Lung (tissue), 12 donors: ENCODE measurements around the gene HSPB7. TPM values are rescaled to one million over a fixed set of nuclear protein-coding genes. Genes with fewer than 3 reads are reported as not detected.

Experiments used
- ATAC-seq: fragments of 200-7000 bp; cut with Tn5 transposase; one replicate; pipeline ENCODE4 v1.9.1; 2020; ENCODE audit warnings: moderate number of reproducible peaks; ENCODE audit not compliant: insufficient read depth, low FRiP score
- DNase-seq, 3 donors: peaks; one replicate each; pipeline ENCODE4 v3.0.0-alpha.2; 2013 to 2017
- H3K27ac ChIP-seq, 2 donors: one replicate each; pipeline ENCODE4 v1.5.1; 2013; ENCODE audit warnings: mild to moderate bottlenecking in 2 of 2, moderate library complexity in 2 of 2, control low read depth in 1 of 2, inconsistent platforms in 1 of 2, low read depth in 1 of 2, low read length in 1 of 2
- H3K27me3 ChIP-seq, 3 donors: one replicate each; pipeline ENCODE4 v1.5.1; 2013; ENCODE audit warnings: low read length in 2 of 3; ENCODE audit not compliant: control insufficient read depth in 3 of 3, insufficient read depth in 3 of 3
- H3K36me3 ChIP-seq, 4 donors: one replicate each; pipeline ENCODE4 v1.5.1; 2013; ENCODE audit warnings: low read length in 4 of 4, mild to moderate bottlenecking in 1 of 4, moderate library complexity in 1 of 4; ENCODE audit not compliant: control insufficient read depth in 4 of 4, insufficient read depth in 4 of 4
- H3K4me1 ChIP-seq, 5 donors: one replicate each; pipeline ENCODE4 v1.5.1; 2013; ENCODE audit warnings: low read length in 5 of 5, mild to moderate bottlenecking in 2 of 5, moderate library complexity in 1 of 5; ENCODE audit not compliant: control insufficient read depth in 5 of 5, insufficient read depth in 5 of 5
- H3K4me3 ChIP-seq: one replicate; pipeline ENCODE4 v1.5.1; 2013; ENCODE audit warnings: mild to moderate bottlenecking, control low read depth, moderate library complexity
- H3K9ac ChIP-seq, 2 donors: one replicate each; pipeline ENCODE4 v1.5.1; 2013; ENCODE audit warnings: low read length in 2 of 2, control low read depth in 1 of 2; ENCODE audit not compliant: insufficient read depth in 1 of 2
- H3K9me3 ChIP-seq, 4 donors: one replicate each; pipeline ENCODE4 v1.5.1; 2013; ENCODE audit warnings: low read length in 3 of 4, mild to moderate bottlenecking in 1 of 4, moderate library complexity in 1 of 4; ENCODE audit not compliant: control insufficient read depth in 4 of 4, insufficient read depth in 3 of 4
- WGBS, 2 donors: extraction: QIAGEN DNeasy Blood & Tissue Kit; methylation state at CpG; one replicate each; pipeline ENCODE4 v1.1.7; 2013; 5-methylcytosine and 5-hydroxymethylcytosine counted together
- polyA plus RNA-seq, 2 donors: library from polyadenylated mRNA; stranded (reverse); fragments of 200-250 nt; gene quantifications; one replicate each; pipeline ENCODE4 v1.2.1, GENCODE V29; 2013
- total RNA-seq, 2 donors: library from RNA; depleted of rRNA in 1 of 2; stranded (reverse); fragments of >200 nt in 1 of 2; gene quantifications; one replicate each; pipeline ENCODE4 v1.2.1, GENCODE V29; 2014 to 2021
- TF ChIP-seq, protein P1 (sequence below): IDR thresholded peaks from 2 replicates; pipeline ENCODE4 v1.5.1; 2012; ENCODE audit warnings: mild to moderate bottlenecking; ENCODE audit errors: control extremely low read depth, extremely low read depth
- donor health status: control.
- donor health status: control.
- donor health status: Bipolar disorder and iron deficiency.
- donor health status: healthy.
- donor health status: DM: yes; HTN: yes; CAD: no.

The HSPB7 gene
- total and polyA plus RNA-seq, 4 donors: 2.4 to 34.2 (median 11.4) TPM

DNA sequence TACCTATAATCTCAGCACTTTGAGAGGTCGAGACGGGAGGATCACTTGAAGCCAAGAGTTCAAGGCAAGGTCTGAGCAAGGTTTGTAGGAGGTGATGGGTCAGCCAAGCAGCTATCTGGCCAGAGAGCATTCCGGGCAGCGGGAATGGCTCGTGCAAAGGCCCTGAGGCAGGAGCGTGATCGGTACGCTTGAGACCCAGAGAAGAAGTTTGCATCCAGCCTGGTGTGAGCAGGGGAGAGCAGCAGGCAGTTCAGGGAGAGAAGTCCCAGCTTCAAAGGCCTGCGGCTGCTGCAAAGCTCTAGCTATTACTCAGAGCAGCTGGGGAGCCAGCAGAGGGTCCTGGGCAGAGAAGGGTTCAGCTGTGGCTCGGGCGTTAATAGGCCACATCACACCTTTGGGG lies 18.9 kb downstream of the HSPB7 start:
- TF ChIP-seq, protein P1, sequence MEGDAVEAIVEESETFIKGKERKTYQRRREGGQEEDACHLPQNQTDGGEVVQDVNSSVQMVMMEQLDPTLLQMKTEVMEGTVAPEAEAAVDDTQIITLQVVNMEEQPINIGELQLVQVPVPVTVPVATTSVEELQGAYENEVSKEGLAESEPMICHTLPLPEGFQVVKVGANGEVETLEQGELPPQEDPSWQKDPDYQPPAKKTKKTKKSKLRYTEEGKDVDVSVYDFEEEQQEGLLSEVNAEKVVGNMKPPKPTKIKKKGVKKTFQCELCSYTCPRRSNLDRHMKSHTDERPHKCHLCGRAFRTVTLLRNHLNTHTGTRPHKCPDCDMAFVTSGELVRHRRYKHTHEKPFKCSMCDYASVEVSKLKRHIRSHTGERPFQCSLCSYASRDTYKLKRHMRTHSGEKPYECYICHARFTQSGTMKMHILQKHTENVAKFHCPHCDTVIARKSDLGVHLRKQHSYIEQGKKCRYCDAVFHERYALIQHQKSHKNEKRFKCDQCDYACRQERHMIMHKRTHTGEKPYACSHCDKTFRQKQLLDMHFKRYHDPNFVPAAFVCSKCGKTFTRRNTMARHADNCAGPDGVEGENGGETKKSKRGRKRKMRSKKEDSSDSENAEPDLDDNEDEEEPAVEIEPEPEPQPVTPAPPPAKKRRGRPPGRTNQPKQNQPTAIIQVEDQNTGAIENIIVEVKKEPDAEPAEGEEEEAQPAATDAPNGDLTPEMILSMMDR: no peak
- Histone ChIP-seq H3K36me3 (no peaks in the 10 kb centered on the region), H3K27me3 (no peaks in the 10 kb centered on the region), H3K27ac (no peak overlapping the region), H3K9me3 (no peaks in the 10 kb centered on the region), H3K4me1 (peaks cover 0 to 2% (median 0%) of the 10 kb centered on the region in 5 donors), H3K9ac (no peak overlapping the region), H3K4me3 (no peak overlapping the region)
- DNase-seq: no peak
- no peak for ATAC-seq
- 93 to 94% methylated on average over 11 of the region's 11 CpGs for WGBS, 2 donors

DNA sequence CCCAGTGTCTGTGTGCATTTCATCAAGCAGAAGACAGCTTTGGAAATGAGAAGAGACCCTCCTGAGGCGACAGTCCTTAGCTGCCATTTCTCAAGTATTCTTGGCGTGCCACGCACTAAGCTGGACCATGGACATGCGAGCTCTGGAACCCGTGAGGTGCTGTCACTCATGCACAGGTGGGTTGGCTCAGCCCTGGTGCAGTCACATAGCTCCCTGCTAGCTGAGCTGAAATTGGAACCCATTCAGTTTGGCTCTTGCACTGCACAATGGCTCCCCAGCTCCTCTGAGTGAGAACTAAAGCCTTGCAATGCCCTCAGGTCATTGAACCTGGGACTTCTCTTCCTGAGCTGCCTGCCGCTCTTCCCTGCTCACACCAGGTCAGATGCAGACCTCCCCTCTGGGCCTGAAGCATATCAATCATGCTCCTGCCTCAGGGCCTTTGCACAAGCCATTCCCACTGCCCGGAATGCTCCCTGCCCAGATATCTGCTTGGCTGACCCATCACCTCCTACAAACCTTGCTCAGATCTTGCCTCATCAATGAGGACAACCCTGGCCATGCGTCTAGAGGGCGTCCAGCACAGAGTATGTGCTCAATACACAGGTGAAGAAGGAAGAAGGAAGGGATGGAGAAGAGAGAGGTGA lies 20.1 kb downstream of the HSPB7 start:
- no peak overlapping the region for H3K9ac ChIP-seq
- WGBS, 2 donors: 90 to 93% methylated on average over 9 of the region's 9 CpGs
- H3K4me3 ChIP-seq: no peak overlapping the region
- H3K36me3 ChIP-seq: no peaks in the 10 kb centered on the region
- DNase-seq (no peak), ATAC-seq (no peak)
- H3K27ac ChIP-seq: no peak overlapping the region
- no peaks in the 10 kb centered on the region for H3K4me1 ChIP-seq
- H3K9me3 ChIP-seq: no peaks in the 10 kb centered on the region
- TF ChIP-seq, protein P1: no peak
- no peaks in the 10 kb centered on the region for H3K27me3 ChIP-seq

DNA sequence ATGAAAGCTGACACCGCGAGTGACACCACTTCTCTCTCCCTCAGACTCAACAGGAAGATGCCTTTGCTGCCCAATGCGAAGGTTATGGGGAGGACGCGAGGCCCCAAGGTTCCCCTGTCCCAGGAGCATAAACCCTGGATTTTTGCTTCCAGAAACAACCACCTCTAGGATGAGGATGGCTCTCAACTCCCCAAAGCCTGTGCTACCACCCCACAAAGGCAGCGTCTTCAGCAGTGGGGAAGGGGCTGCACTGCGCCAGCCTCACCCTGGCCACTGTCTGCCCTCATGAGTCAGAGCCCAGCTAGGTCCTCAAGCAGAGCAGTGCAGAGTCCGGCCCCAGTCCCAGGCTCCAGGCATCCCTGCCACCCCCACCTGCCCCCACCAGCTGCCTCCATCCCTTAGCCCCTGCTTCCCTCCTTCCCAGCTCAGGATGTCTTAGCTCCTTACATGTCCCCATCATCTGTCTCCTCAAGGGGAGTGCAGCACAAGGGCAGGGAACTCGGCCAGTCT lies 20.7 kb downstream of the HSPB7 start:
- Histone ChIP-seq H3K36me3 (no peaks in the 10 kb centered on the region), H3K9ac (no peak overlapping the region), H3K9me3 (no peaks in the 10 kb centered on the region), H3K4me3 (no peak overlapping the region), H3K27ac (no peak overlapping the region), H3K4me1 (no peaks in the 10 kb centered on the region), H3K27me3 (no peaks in the 10 kb centered on the region)
- DNase-seq: no peak
- ATAC-seq: no peak
- 85 to 89% methylated on average over 9 of the region's 9 CpGs for WGBS, 2 donors
- TF ChIP-seq, protein P1: no peak
